Cerebellar cortex (tissue), 1 donor: Measurements from ENCODE around the gene KCNJ6.
"Not testable (repeated sequence)": the region's sequence is repeated elsewhere in the genome, so short reads cannot be mapped to it uniquely, and the experiment has no call there.

Experiments used
- DNase-seq: peaks from one replicate; pipeline ENCODE4 v3.0.0-alpha.2; 2015; ENCODE audit warnings: low spot score

Gene KCNJ6

GRCh38 chr21:37606549-37606948 is 309.7 kb downstream of the KCNJ6 start:
- no peak for DNase-seq

- no peak for DNase-seq
Observed at GRCh38 chr21:37605006-37605405, 311.3 kb downstream of the KCNJ6 start.

GRCh38 chr21:37603129-37603528 is 313.1 kb downstream of the KCNJ6 start:
- no peak for DNase-seq

GRCh38 chr21:37601915-37602314 is 314.3 kb downstream of the KCNJ6 start:
- no peak for DNase-seq

GRCh38 chr21:37601027-37601426 is 315.2 kb downstream of the KCNJ6 start:
- DNase-seq, result no peak

- no peak for DNase-seq
Observed at GRCh38 chr21:37595944-37596343, 320.3 kb downstream of the KCNJ6 start.

GRCh38 chr21:37594472-37594951 is 321.7 kb downstream of the KCNJ6 start:
- no peak for DNase-seq

- DNase-seq, result no peak
Observed at GRCh38 chr21:37593740-37594471, 322.4 kb downstream of the KCNJ6 start.

GRCh38 chr21:37593015-37593414 is 323.2 kb downstream of the KCNJ6 start:
- DNase-seq, result no peak

GRCh38 chr21:37592496-37592895 is 323.8 kb downstream of the KCNJ6 start:
- DNase-seq, result no peak

GRCh38 chr21:37591994-37592393 is 324.3 kb downstream of the KCNJ6 start:
- DNase-seq, result not testable (repeated sequence)

- DNase-seq, result not testable (repeated sequence)
Observed at GRCh38 chr21:37590836-37591235, 325.4 kb downstream of the KCNJ6 start.

- not testable (repeated sequence) for DNase-seq
Observed at GRCh38 chr21:37588644-37589043, 327.6 kb downstream of the KCNJ6 start.

- no peak for DNase-seq
Observed at GRCh38 chr21:37587635-37588177, 328.6 kb downstream of the KCNJ6 start.

- DNase-seq, result no peak
Observed at GRCh38 chr21:37587203-37587602, 329.1 kb downstream of the KCNJ6 start.

- DNase-seq, result peak; percentile 72
Observed at GRCh38 chr21:37582590-37582989, 333.7 kb downstream of the KCNJ6 start.

- no peak for DNase-seq
Observed at GRCh38 chr21:37580666-37581065, 335.6 kb downstream of the KCNJ6 start.

GRCh38 chr21:37579356-37579755 is 336.9 kb downstream of the KCNJ6 start:
- no peak for DNase-seq

- no peak for DNase-seq
Observed at GRCh38 chr21:37578471-37579126, 337.7 kb downstream of the KCNJ6 start.

- DNase-seq, result not testable (repeated sequence)
Observed at GRCh38 chr21:37576929-37577328, 339.3 kb downstream of the KCNJ6 start.

- no peak for DNase-seq
Observed at GRCh38 chr21:37575580-37575979, 340.7 kb downstream of the KCNJ6 start.

GRCh38 chr21:37574751-37575150 is 341.5 kb downstream of the KCNJ6 start:
- DNase-seq, result no peak

- DNase-seq, result no peak
Observed at GRCh38 chr21:37574316-37574715, 341.9 kb downstream of the KCNJ6 start.
